T-cell (primary cell): ENCODE data around the gene TLX3. TPM values are rescaled to one million over a fixed set of nuclear protein-coding genes. Genes with fewer than 3 reads are reported as not detected.

ENCODE experiments used
- ATAC-seq, 4 experiments: fragments of 200-7000 bp in 3 of 4; fragments of 150-1000 bp in 1 of 4; cut with Tn5 transposase; replicated peaks in 1 of 4; 1 replicate in 3 of 4; 2 replicates in 1 of 4; pipeline ENCODE4 v1.10.0; 2021; ENCODE audit warnings: moderate library complexity in 3 of 4, mild to moderate bottlenecking in 2 of 4, moderate number of reproducible peaks in 1 of 4
- CTCF ChIA-PET, 2 donors: fragments of 300-600 bp; sonication (Branson Sonifier 250); formaldehyde crosslinking; loops; one replicate each; lab custom pipeline; 2022; ENCODE audit warnings: antibody characterized with exemption in 2 of 2; lab: Charles Lee
- POLR2A ChIA-PET, 2 donors: fragments of 300-600 bp; sonication (Branson Sonifier 250); formaldehyde crosslinking; loops; one replicate each; lab custom pipeline; 2022; ENCODE audit warnings: antibody characterized with exemption in 2 of 2; lab: Charles Lee
- DNase-seq, 35 experiments: peaks; one replicate each; pipeline versions ENCODE4 v3.0.0 to v3.0.0-alpha.2; 2013 to 2023
- H3K27ac ChIP-seq: one replicate; pipeline ENCODE4 v1.5.1; 2013; ENCODE audit warnings: low read length
- H3K27me3 ChIP-seq, 2 experiments: replicated peaks in 1 of 2; 1 replicate in 1 of 2; 2 replicates in 1 of 2; pipeline versions ENCODE4 v1.6.1 to v1.7.0; 2013; ENCODE audit warnings: low read length in 1 of 2, mixed read lengths in 1 of 2; ENCODE audit not compliant: control insufficient read depth in 2 of 2, insufficient read depth in 2 of 2; ENCODE audit errors: extremely low read depth in 1 of 2
- H3K36me3 ChIP-seq, 2 donors: 1 replicate in 1 of 2; 2 replicates in 1 of 2; pipeline versions ENCODE4 v1.6.1 to v1.7.0; 2013; ENCODE audit warnings: low read length in 1 of 2; ENCODE audit not compliant: control insufficient read depth in 2 of 2, insufficient read depth in 1 of 2; ENCODE audit errors: extremely low read depth in 1 of 2
- H3K4me1 ChIP-seq, 2 experiments: 1 replicate in 1 of 2; 2 replicates in 1 of 2; pipeline versions ENCODE4 v1.6.1 to v1.7.0; 2013; ENCODE audit warnings: low read length in 2 of 2, mixed read lengths in 1 of 2; ENCODE audit not compliant: insufficient read depth in 2 of 2, control insufficient read depth in 1 of 2; ENCODE audit errors: extremely low read depth in 1 of 2
- H3K4me3 ChIP-seq, 2 donors: 1 replicate in 1 of 2; 2 replicates in 1 of 2; pipeline versions ENCODE4 v1.5.1 to v1.7.0; 2013; ENCODE audit warnings: mild to moderate bottlenecking in 2 of 2, low read length in 1 of 2, moderate library complexity in 1 of 2; ENCODE audit not compliant: control insufficient read depth in 1 of 2; ENCODE audit errors: extremely low read depth in 1 of 2
- H3K9me3 ChIP-seq: 2 replicates; pipeline ENCODE4 v1.7.0; 2013
- H3K27ac Mint-ChIP-seq, 2 donors: one replicate each; pipeline ENCODE4 v1.8.0; 2020 to 2021; ENCODE audit warnings: mild to moderate bottlenecking in 2 of 2, mixed read lengths in 2 of 2
- H3K27me3 Mint-ChIP-seq, 2 donors: one replicate each; pipeline ENCODE4 v1.8.0; 2021 to 2022; ENCODE audit warnings: mixed read lengths in 2 of 2
- H3K36me3 Mint-ChIP-seq: one replicate; pipeline ENCODE4 v1.8.0; 2021; ENCODE audit warnings: mixed read lengths
- H3K4me1 Mint-ChIP-seq, 3 donors: one replicate each; pipeline ENCODE4 v1.8.0; 2020 to 2022; ENCODE audit warnings: mixed read lengths in 3 of 3, mild to moderate bottlenecking in 1 of 3
- H3K4me3 Mint-ChIP-seq, 3 donors: one replicate each; pipeline ENCODE4 v1.8.0; 2020 to 2022; ENCODE audit warnings: mild to moderate bottlenecking in 3 of 3, mixed read lengths in 3 of 3, moderate library complexity in 3 of 3
- H3K9me3 Mint-ChIP-seq, 3 donors: one replicate each; pipeline ENCODE4 v1.8.0; 2020 to 2022; ENCODE audit warnings: mixed read lengths in 3 of 3
- WGBS: methylation state at CpG from one replicate; pipeline ENCODE4 v1.1.5; 2013; ENCODE audit warnings: missing lambda C conversion rate; ENCODE audit not compliant: insufficient coverage; 5-methylcytosine and 5-hydroxymethylcytosine counted together
- total RNA-seq, 35 experiments: library from RNA in 6 of 35; stranded (reverse) in 6 of 35; fragments of 120-200 nt in 1 of 35; gene quantifications; one replicate each; pipeline versions ENCODE4 v1.2.1 to v1.2.4 and lab custom pipeline; 2013 to 2026

TLX3 gene
- total RNA-seq, 5 donors from 2014 or later (not counting 1 experiment from before 2014, with no cell fraction given), result not detected

- no peak overlapping the region for H3K4me3 ChIP-seq
- peaks cover 0 to 42% of the 10 kb centered on the region in 2 experiments for H3K4me1 ChIP-seq
- Mint-ChIP-seq H3K4me3 (peak overlapping the region in 2 of 3 donors; percentile 13 to 65), H3K27me3 (peaks cover 46 to 76% of the 10 kb centered on the region in 2 donors), H3K27ac (peak overlapping the region in 1 of 2 donors; percentile 65), H3K4me1 (peaks cover 30 to 35% (median 30%) of the 10 kb centered on the region in 3 donors), H3K9me3 (no peaks in the 10 kb centered on the region), H3K36me3 (no peaks in the 10 kb centered on the region)
- peaks cover 19 to 96% of the 10 kb centered on the region in 2 experiments for H3K27me3 ChIP-seq
- H3K27ac ChIP-seq, result no peak overlapping the region
- H3K9me3 ChIP-seq, result no peaks in the 10 kb centered on the region
- H3K36me3 ChIP-seq, result no peaks in the 10 kb centered on the region
- ATAC-seq (no peak), DNase-seq (no peak)
- ChIA-PET CTCF (interaction anchor here in 1 of 2 donors (0.7 kb wide), 1 partner anchor 26 kb away, joined by 3 read pairs; no protein-coding TSS in a partner anchor), POLR2A (no interaction called here)
- 16% methylated on average over 11 of the region's 37 CpGs for WGBS
Observed at GRCh38 chr5:171313481-171314206, 4.6 kb downstream of the TLX3 start.

- 9% methylated on average over 43 of the region's 53 CpGs for WGBS
- POLR2A ChIA-PET, result no interaction called here
- Mint-ChIP-seq H3K27ac (no peak overlapping the region), H3K27me3 (peaks cover 55 to 81% of the 10 kb centered on the region in 2 donors), H3K4me3 (peak overlapping the region in 1 of 3 donors; percentile 40), H3K36me3 (no peaks in the 10 kb centered on the region), H3K4me1 (peaks cover 28 to 32% (median 30%) of the 10 kb centered on the region in 3 donors), H3K9me3 (no peaks in the 10 kb centered on the region)
- Histone ChIP-seq H3K4me1 (peaks cover 0 to 38% of the 10 kb centered on the region in 2 experiments), H3K4me3 (no peak overlapping the region), H3K9me3 (no peaks in the 10 kb centered on the region), H3K27me3 (peaks cover 25 to 92% of the 10 kb centered on the region in 2 experiments), H3K36me3 (no peaks in the 10 kb centered on the region), H3K27ac (no peak overlapping the region)
- CTCF ChIA-PET, result no interaction called here
- DNase-seq (no peak), ATAC-seq (no peak)
Observed at GRCh38 chr5:171314728-171315385, 5.8 kb downstream of the TLX3 start.

- H3K27me3 ChIP-seq, result peaks cover 28 to 89% of the 10 kb centered on the region in 2 experiments
- CTCF ChIA-PET, result no interaction called here
Observed at GRCh38 chr5:171315386-171315891, 6.4 kb downstream of the TLX3 start.

GRCh38 chr5:171315925-171316257 lies 6.8 kb downstream of the TLX3 start:
- no peak overlapping the region for H3K27ac ChIP-seq
- peak overlapping the region in 1 of 3 donors; percentile 61 for H3K4me3 Mint-ChIP-seq
- 14% methylated on average over 15 of the region's 20 CpGs for WGBS
- peaks cover 28 to 88% of the 10 kb centered on the region in 2 experiments for H3K27me3 ChIP-seq
- ATAC-seq (no peak), DNase-seq (no peak)
- H3K4me1 ChIP-seq, result peaks cover 0 to 36% of the 10 kb centered on the region in 2 experiments
- no peaks in the 10 kb centered on the region for H3K36me3 Mint-ChIP-seq
- H3K9me3 Mint-ChIP-seq, result no peaks in the 10 kb centered on the region
- CTCF ChIA-PET, result no interaction called here
- no peak overlapping the region for H3K27ac Mint-ChIP-seq
- no peaks in the 10 kb centered on the region for H3K9me3 ChIP-seq
- POLR2A ChIA-PET, result no interaction called here
- no peaks in the 10 kb centered on the region for H3K36me3 ChIP-seq
- H3K4me3 ChIP-seq, result no peak overlapping the region
- peaks cover 24 to 27% (median 26%) of the 10 kb centered on the region in 3 donors for H3K4me1 Mint-ChIP-seq
- peaks cover 55 to 82% of the 10 kb centered on the region in 2 donors for H3K27me3 Mint-ChIP-seq

More at GRCh38 chr5:171315386-171315891, 6.4 kb downstream of the TLX3 start:
- Mint-ChIP-seq H3K27ac (no peak overlapping the region), H3K27me3 (peaks cover 59 to 82% of the 10 kb centered on the region in 2 donors), H3K36me3 (no peaks in the 10 kb centered on the region), H3K4me1 (peaks cover 28 to 31% (median 29%) of the 10 kb centered on the region in 3 donors), H3K9me3 (no peaks in the 10 kb centered on the region), H3K4me3 (peak overlapping the region in 1 of 3 donors; percentile 61)
- DNase-seq (no peak), ATAC-seq (no peak)
- H3K4me1 ChIP-seq, result peaks cover 0 to 38% of the 10 kb centered on the region in 2 experiments
- H3K27ac ChIP-seq, result no peak overlapping the region
- H3K9me3 ChIP-seq, result no peaks in the 10 kb centered on the region
- POLR2A ChIA-PET, result no interaction called here
- no peaks in the 10 kb centered on the region for H3K36me3 ChIP-seq
- no peak overlapping the region for H3K4me3 ChIP-seq
- WGBS, result 9% methylated on average over 32 of the region's 36 CpGs

GRCh38 chr5:171316258-171317121 lies 7.4 kb downstream of the TLX3 start:
- CTCF ChIA-PET, result no interaction called here
- ATAC-seq (no peak), DNase-seq (no peak)
- Mint-ChIP-seq H3K9me3 (no peaks in the 10 kb centered on the region), H3K4me3 (peak overlapping the region in 1 of 3 donors; percentile 61), H3K27me3 (peaks cover 61 to 84% of the 10 kb centered on the region in 2 donors), H3K4me1 (peaks cover 24 to 25% (median 25%) of the 10 kb centered on the region in 3 donors), H3K27ac (no peak overlapping the region), H3K36me3 (no peaks in the 10 kb centered on the region)
- no peaks in the 10 kb centered on the region for H3K9me3 ChIP-seq
- peaks cover 0 to 32% of the 10 kb centered on the region in 2 experiments for H3K4me1 ChIP-seq
- POLR2A ChIA-PET, result no interaction called here
- no peak overlapping the region for H3K4me3 ChIP-seq
- no peaks in the 10 kb centered on the region for H3K36me3 ChIP-seq
- 9% methylated on average over 65 of the region's 66 CpGs for WGBS
- H3K27ac ChIP-seq, result no peak overlapping the region
- H3K27me3 ChIP-seq, result peaks cover 28 to 87% of the 10 kb centered on the region in 2 experiments

- H3K4me3 Mint-ChIP-seq, result peak overlapping the region in 1 of 3 donors; percentile 61
- no peak overlapping the region for H3K4me3 ChIP-seq
- no peak overlapping the region for H3K27ac Mint-ChIP-seq
- no peak for ATAC-seq
- ChIA-PET CTCF (no interaction called here), POLR2A (no interaction called here)
- H3K9me3 Mint-ChIP-seq, result no peaks in the 10 kb centered on the region
- no peaks in the 10 kb centered on the region for H3K36me3 ChIP-seq
- H3K9me3 ChIP-seq, result no peaks in the 10 kb centered on the region
- no peak for DNase-seq
- H3K27me3 Mint-ChIP-seq, result peaks cover 67 to 91% of the 10 kb centered on the region in 2 donors
- peaks cover 0 to 31% of the 10 kb centered on the region in 2 experiments for H3K4me1 ChIP-seq
- peaks cover 28 to 84% of the 10 kb centered on the region in 2 experiments for H3K27me3 ChIP-seq
- WGBS, result 29% methylated on average over 5 of the region's 11 CpGs
- H3K36me3 Mint-ChIP-seq, result no peaks in the 10 kb centered on the region
- H3K27ac ChIP-seq, result no peak overlapping the region
- H3K4me1 Mint-ChIP-seq, result peaks cover 24 to 25% (median 25%) of the 10 kb centered on the region in 3 donors
Observed at GRCh38 chr5:171317230-171317629, 8.2 kb downstream of the TLX3 start.
